Measurements from ENCODE around the gene CSF3. TPM values are rescaled to one million over a fixed set of nuclear protein-coding genes. Genes with fewer than 3 reads are reported as not detected.

Gene CSF3
- total RNA-seq, 1 donor from 2014 or later: not detected

DNA sequence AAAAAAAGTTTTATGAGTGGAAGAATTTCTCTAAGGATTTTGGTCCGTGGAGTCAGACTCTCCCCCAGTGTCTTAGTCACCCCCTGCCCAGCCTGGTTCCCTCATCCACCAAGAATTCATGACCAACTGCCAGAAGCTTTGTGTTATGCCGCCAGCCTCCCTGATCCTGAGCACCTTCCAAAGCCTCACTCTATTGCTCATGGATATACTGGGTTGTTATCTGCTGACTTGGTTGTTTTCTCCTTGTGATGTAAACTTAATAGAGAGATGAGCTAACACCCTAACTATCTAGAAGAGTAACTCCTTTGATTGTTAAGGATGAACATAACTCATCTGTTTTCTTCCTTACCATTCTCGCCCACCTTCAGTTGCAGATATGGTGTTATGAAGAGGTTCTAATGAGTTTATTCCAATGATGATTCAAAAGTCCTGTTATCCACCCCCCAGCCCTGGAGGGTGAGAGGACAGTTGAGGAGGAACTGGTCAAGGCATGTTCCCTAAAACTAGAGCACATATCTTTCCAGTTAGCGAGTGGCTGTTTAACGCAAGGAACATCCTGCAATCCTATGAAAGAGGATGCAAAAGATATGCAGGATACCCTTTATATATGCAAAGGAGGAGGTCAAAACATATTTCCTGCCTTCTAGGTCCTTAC is 36.1 kb upstream of the CSF3 start:
- TF ChIP-seq, protein P1, sequence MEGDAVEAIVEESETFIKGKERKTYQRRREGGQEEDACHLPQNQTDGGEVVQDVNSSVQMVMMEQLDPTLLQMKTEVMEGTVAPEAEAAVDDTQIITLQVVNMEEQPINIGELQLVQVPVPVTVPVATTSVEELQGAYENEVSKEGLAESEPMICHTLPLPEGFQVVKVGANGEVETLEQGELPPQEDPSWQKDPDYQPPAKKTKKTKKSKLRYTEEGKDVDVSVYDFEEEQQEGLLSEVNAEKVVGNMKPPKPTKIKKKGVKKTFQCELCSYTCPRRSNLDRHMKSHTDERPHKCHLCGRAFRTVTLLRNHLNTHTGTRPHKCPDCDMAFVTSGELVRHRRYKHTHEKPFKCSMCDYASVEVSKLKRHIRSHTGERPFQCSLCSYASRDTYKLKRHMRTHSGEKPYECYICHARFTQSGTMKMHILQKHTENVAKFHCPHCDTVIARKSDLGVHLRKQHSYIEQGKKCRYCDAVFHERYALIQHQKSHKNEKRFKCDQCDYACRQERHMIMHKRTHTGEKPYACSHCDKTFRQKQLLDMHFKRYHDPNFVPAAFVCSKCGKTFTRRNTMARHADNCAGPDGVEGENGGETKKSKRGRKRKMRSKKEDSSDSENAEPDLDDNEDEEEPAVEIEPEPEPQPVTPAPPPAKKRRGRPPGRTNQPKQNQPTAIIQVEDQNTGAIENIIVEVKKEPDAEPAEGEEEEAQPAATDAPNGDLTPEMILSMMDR (IDR thresholded peaks at IDR 0.05; ENCODE audit: unreplicated experiment): no peak
- DNase-seq (ENCODE audit: low spot score, unreplicated experiment): no peak
- H3K4me1 Mint-ChIP-seq (ENCODE audit: low read depth): peaks cover 11% of the 10 kb centered on the region
- no peaks in the 10 kb centered on the region for H3K9me3 Mint-ChIP-seq (ENCODE audit: low read depth)
- H3K4me3 Mint-ChIP-seq (ENCODE audit: low read depth): peak overlapping the region; percentile 49
- H3K36me3 Mint-ChIP-seq (ENCODE audit: insufficient read depth): peaks cover under 1% of the 10 kb centered on the region
- H3K27me3 Mint-ChIP-seq: peaks cover 13% of the 10 kb centered on the region
- H3K27ac Mint-ChIP-seq: no peak overlapping the region

DNA sequence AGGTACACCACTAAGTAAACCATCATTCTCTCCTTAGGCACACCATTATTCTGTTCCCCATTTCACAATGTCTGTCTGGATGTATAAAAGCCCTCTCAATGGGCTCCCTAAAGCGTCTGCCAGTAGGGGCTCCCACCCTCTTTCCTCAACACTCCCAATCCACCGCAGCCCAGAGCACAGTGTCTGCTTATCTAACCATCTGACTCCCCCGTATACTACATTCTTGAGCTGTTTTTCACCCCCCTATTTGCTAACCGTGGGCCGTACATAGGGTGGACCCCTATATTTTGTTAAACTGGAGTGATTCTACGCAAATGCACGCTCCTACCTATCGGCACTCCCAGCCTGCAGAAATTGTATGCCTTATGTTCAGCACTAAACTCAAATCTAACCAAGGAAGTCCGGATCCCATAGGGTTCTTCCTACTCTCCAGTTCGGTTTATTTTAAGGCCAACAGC is 35.3 kb upstream of the CSF3 start:
- H3K36me3 Mint-ChIP-seq (ENCODE audit: insufficient read depth): peaks cover 5% of the 10 kb centered on the region
- H3K9me3 Mint-ChIP-seq (ENCODE audit: low read depth): no peaks in the 10 kb centered on the region
- TF ChIP-seq, protein P1 (IDR thresholded peaks at IDR 0.05; ENCODE audit: unreplicated experiment): peak; percentile 26
- peaks cover 11% of the 10 kb centered on the region for H3K4me1 Mint-ChIP-seq (ENCODE audit: low read depth)
- H3K27me3 Mint-ChIP-seq: peaks cover 9% of the 10 kb centered on the region
- H3K27ac Mint-ChIP-seq: peak overlapping the region; percentile 96
- H3K4me3 Mint-ChIP-seq (ENCODE audit: low read depth): peak overlapping the region; percentile 86
- peak; percentile 13 for DNase-seq (ENCODE audit: low spot score, unreplicated experiment)

DNA sequence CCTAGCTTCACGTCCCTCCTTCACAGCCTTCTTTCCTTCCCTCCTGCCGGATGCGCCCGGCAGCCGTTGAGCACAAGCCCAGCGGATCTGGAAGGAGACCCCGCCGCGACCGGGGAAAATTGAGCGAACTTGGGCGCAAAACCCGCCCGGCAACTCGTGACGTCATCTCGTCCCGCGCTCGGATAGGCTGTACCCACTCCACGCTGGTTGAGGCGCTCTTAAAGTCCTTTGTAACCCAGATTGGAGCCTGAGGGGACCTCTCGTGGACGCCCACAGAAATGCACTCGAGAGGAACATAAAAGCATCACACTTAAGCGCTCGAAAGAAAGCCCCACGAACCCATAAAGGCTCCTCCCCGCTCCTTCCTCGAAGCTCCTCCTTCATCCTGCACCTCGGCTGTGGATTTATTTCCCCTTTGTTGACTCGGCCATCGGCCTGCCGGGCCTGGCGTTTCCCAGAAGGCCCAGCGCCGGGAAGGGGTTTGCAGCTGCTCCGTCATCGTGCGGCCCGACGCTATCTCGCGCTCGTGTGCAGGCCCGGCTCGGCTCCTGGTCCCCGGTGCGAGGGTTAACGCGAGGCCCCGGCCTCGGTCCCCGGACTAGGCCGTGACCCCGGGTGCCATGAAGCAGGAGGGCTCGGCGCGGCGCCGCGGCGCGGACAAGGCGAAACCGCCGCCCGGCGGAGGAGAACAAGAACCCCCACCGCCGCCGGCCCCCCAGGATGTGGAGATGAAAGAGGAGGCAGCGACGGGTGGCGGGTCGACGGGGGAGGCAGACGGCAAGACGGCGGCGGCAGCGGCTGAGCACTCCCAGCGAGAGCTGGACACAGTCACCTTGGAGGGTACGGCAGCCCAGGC is 34.7 kb upstream of the CSF3 start, which contains the start of gene PSMD3:
Gene PSMD3 (plus strand): TSS at position 457 of the 856 bp plus-strand sequence. CDS start 164 bp downstream, at position 621.
- peaks cover 8% of the 10 kb centered on the region for H3K27me3 Mint-ChIP-seq
- H3K27ac Mint-ChIP-seq: peak within 1 kb of the TSS; percentile 96
- H3K4me1 Mint-ChIP-seq (ENCODE audit: low read depth): peaks cover 11% of the 10 kb centered on the region
- TF ChIP-seq, protein P1 (IDR thresholded peaks at IDR 0.05; ENCODE audit: unreplicated experiment): peak; percentile 61
- DNase-seq (ENCODE audit: low spot score, unreplicated experiment): peak; percentile 97
- H3K36me3 Mint-ChIP-seq (ENCODE audit: insufficient read depth): peaks cover 8% of the 10 kb centered on the region
- peak within 1 kb of the TSS; percentile 86 for H3K4me3 Mint-ChIP-seq (ENCODE audit: low read depth)
- no peaks in the 10 kb centered on the region for H3K9me3 Mint-ChIP-seq (ENCODE audit: low read depth)

DNA sequence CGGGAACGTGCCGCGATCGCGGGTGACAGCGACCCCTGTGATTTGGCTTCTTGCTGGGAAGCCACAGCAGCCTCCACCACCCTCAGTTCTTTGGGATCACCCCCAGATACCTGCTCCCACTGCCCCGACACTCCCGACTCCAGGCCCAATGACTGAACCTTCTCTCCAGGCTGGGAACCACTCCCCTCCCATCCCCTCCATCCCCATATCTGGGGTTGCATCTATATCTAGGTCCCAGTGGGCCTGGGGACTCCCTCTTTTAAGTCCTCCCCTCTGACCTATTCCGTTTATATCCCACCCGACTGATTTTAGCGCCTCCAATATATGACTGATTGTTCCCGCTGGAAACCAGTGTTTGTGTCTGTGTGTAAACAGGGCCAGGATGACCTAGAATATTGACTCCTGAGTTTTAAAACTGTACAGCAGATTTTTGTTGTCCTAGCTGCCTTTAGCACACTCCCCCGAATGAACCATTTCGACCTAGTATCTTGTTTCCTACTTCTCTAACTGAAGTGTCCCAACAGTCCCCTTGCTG is 34.0 kb upstream of the CSF3 start:
- Mint-ChIP-seq H3K36me3 (ENCODE audit: insufficient read depth) (peaks cover 11% of the 10 kb centered on the region), H3K4me3 (ENCODE audit: low read depth) (peak overlapping the region; percentile 86), H3K27me3 (peaks cover 5% of the 10 kb centered on the region), H3K4me1 (ENCODE audit: low read depth) (peaks cover 11% of the 10 kb centered on the region), H3K9me3 (ENCODE audit: low read depth) (no peaks in the 10 kb centered on the region), H3K27ac (peak overlapping the region; percentile 96)
- DNase-seq (ENCODE audit: low spot score, unreplicated experiment): no peak
- TF ChIP-seq, protein P1 (IDR thresholded peaks at IDR 0.05; ENCODE audit: unreplicated experiment): no peak

DNA sequence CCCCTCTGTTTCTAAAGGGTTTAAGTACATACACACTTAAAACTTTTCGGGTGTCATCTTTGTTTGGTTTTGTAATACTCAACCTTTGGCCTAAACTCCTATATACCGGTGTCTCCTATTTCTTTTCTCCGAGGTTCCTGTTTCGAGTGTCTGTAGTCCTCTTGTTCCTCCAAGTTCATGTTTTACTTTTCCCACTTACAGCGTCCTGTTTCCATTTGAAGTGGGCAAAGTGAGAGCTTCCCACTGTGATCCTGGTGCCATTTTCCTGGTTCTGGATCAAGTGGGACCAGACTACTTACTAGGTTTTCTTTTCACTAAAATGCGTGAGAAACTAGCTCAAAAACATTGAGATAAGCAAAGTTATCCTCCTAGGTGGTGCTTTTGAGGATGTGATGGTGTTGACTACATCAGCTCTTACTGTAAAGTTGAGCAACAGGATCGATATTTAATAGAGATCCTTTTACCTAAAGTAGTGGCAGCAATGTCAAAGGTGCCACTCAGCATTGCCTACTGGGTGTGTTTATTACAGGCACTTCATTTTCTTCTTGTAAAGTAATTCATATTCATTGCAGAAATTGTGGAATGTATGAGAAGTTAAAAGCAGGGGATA is 33.4 kb upstream of the CSF3 start:
- TF ChIP-seq, protein P1 (IDR thresholded peaks at IDR 0.05; ENCODE audit: unreplicated experiment): no peak
- Mint-ChIP-seq H3K4me3 (ENCODE audit: low read depth) (peak overlapping the region; percentile 86), H3K36me3 (ENCODE audit: insufficient read depth) (peaks cover 12% of the 10 kb centered on the region), H3K9me3 (ENCODE audit: low read depth) (no peaks in the 10 kb centered on the region), H3K4me1 (ENCODE audit: low read depth) (peaks cover 11% of the 10 kb centered on the region), H3K27me3 (peaks cover 5% of the 10 kb centered on the region), H3K27ac (peak overlapping the region; percentile 96)
- DNase-seq (ENCODE audit: low spot score, unreplicated experiment): no peak

Data from progenitor cell of endocrine pancreas (in vitro differentiated cells).